ENCODE data around the gene GPI.

Gene GPI

GRCh38 chr19:34341935-34342680 lies 22.9 kb upstream of the GPI start:
- no peak for DNase-seq

GRCh38 chr19:34343751-34344150 lies 21.2 kb upstream of the GPI start:
- DNase-seq, result no peak

- peak; percentile 37 to 83 for DNase-seq
These were observed 19.0 kb upstream of the GPI start for GRCh38 chr19:34345947-34346351.

GRCh38 chr19:34347561-34348165 lies 17.3 kb upstream of the GPI start:
- no peak for DNase-seq

GRCh38 chr19:34348899-34349487 lies 16.0 kb upstream of the GPI start:
- DNase-seq, result no peak

- no peak for DNase-seq
These were observed 14.8 kb upstream of the GPI start for GRCh38 chr19:34350161-34350561.

- DNase-seq, result no peak
These were observed 13.6 kb upstream of the GPI start for GRCh38 chr19:34351382-34351826.

- no peak for DNase-seq
These were observed 11.4 kb upstream of the GPI start for GRCh38 chr19:34353546-34353945.

- no peak for DNase-seq
These were observed 9.8 kb upstream of the GPI start for GRCh38 chr19:34355201-34355600.

- DNase-seq, result no peak
These were observed 8.1 kb upstream of the GPI start for GRCh38 chr19:34356875-34357274.

GRCh38 chr19:34357431-34357830 lies 7.6 kb upstream of the GPI start:
- DNase-seq, result no peak

- DNase-seq, result peak; percentile 77 to 94
These were observed 5.6 kb upstream of the GPI start for GRCh38 chr19:34359140-34359953.

- DNase-seq, result no peak
These were observed 5.1 kb upstream of the GPI start for GRCh38 chr19:34359954-34360315.

GRCh38 chr19:34360354-34360909 lies 4.6 kb upstream of the GPI start:
- DNase-seq, result no peak

- DNase-seq, result no peak
These were observed 2.3 kb upstream of the GPI start for GRCh38 chr19:34362679-34363069.

GRCh38 chr19:34363094-34363493 lies 1.9 kb upstream of the GPI start:
- DNase-seq, result no peak

GRCh38 chr19:34363930-34364329 lies 1.1 kb upstream of the GPI start:
- DNase-seq, result no peak

GRCh38 chr19:34364462-34364829 lies 550 bp upstream of the GPI start:
- no peak for DNase-seq

GRCh38 chr19:34365463-34366401 lies 736 bp downstream of the GPI start:
- DNase-seq, result peak in 1 of 2 experiments; percentile 9

- DNase-seq, result peak in 1 of 2 experiments; percentile 14
These were observed 2.0 kb downstream of the GPI start for GRCh38 chr19:34366738-34367623.

GRCh38 chr19:34367624-34367957 lies 2.6 kb downstream of the GPI start:
- DNase-seq, result no peak

Data from NCI-H446 (cell line).